HEK293 (cell line): ENCODE data around the gene PADI2.

Experiments used
- CTCF ChIA-PET: fragments of 350-600 bp; formaldehyde crosslinking; extraction: SDS; loops from one replicate; lab custom pipeline; 2021; ENCODE audit warnings: antibody characterized with exemption; lab: Yijun Ruan, JAX
- POLR2A ChIA-PET: fragments of 300-600 bp; formaldehyde crosslinking; extraction: SDS; loops from one replicate; lab custom pipeline; 2020; ENCODE audit warnings: antibody characterized with exemption, inconsistent platforms; lab: Yijun Ruan, JAX
- H3K27ac ChIP-seq: fragments of 200-500 bp; sonication (Bioruptor generic); 2 replicates; pipeline ENCODE4 v1.5.1; 2014; ENCODE audit warnings: low read depth, low read length, control low read depth, inconsistent platforms; ENCODE audit errors: extremely low read depth
- H3K36me3 ChIP-seq, 2 experiments: fragments of 200-500 bp in 1 of 2; sonication (Bioruptor generic) in 1 of 2; 1 replicate in 1 of 2; 2 replicates in 1 of 2; pipeline ENCODE4 v1.5.1; 2014 to 2017; ENCODE audit warnings: inconsistent platforms in 2 of 2, low read length in 2 of 2; ENCODE audit not compliant: control insufficient read depth in 2 of 2, insufficient read depth in 1 of 2
- H3K4me1 ChIP-seq: fragments of 200-500 bp; sonication (Bioruptor generic); 2 replicates; pipeline ENCODE4 v1.5.1; 2014; ENCODE audit warnings: mild to moderate bottlenecking, low read length, inconsistent platforms; ENCODE audit not compliant: control insufficient read depth, insufficient read depth
- H3K4me3 ChIP-seq: 2 replicates; pipeline ENCODE4 v1.5.1; 2011; ENCODE audit warnings: low read depth, mild to moderate bottlenecking, control low read depth, low read length, moderate library complexity
- H3K9me3 ChIP-seq: fragments of 200-500 bp; sonication (Bioruptor generic); 2 replicates; pipeline ENCODE4 v1.5.1; 2014; ENCODE audit warnings: low read depth, low read length, inconsistent platforms; ENCODE audit not compliant: control insufficient read depth, insufficient read depth
- BCL11B ChIP-seq: fragments of 450-650 bp; formaldehyde crosslinking; IDR thresholded peaks from 2 replicates; pipeline ENCODE4 v1.5.1; 2016; ENCODE audit warnings: low read depth, missing biosample characterization, missing genetic modification characterization
- GLIS2 ChIP-seq: fragments of 450-650 bp; formaldehyde crosslinking; IDR thresholded peaks from 2 replicates; pipeline ENCODE4 v1.5.1; 2016; ENCODE audit warnings: missing biosample characterization, missing genetic modification characterization
- OVOL3 ChIP-seq: fragments of 450-650 bp; formaldehyde crosslinking; IDR thresholded peaks from 2 replicates; pipeline ENCODE4 v1.5.1; 2016; ENCODE audit warnings: missing biosample characterization, missing genetic modification characterization
- ZBTB17 ChIP-seq: fragments of 450-650 bp; formaldehyde crosslinking; IDR thresholded peaks from 2 replicates; pipeline ENCODE4 v1.5.1; 2016; ENCODE audit warnings: missing biosample characterization, missing genetic modification characterization
- ZNF112 ChIP-seq: fragments of 450-650 bp; formaldehyde crosslinking; IDR thresholded peaks from 2 replicates; pipeline ENCODE4 v1.5.0; 2017; ENCODE audit warnings: missing biosample characterization, missing genetic modification characterization
- ZNF138 ChIP-seq: fragments of 450-650 bp; formaldehyde crosslinking; IDR thresholded peaks from 2 replicates; pipeline ENCODE4 v1.5.1; 2016; ENCODE audit warnings: missing biosample characterization, missing genetic modification characterization, borderline replicate concordance
- ZNF184 ChIP-seq: fragments of 450-650 bp; IDR thresholded peaks from 2 replicates; pipeline ENCODE4 v1.5.1; 2018; ENCODE audit warnings: missing biosample characterization, mild to moderate bottlenecking, missing genetic modification characterization
- ZNF19 ChIP-seq: fragments of 450-650 bp; formaldehyde crosslinking; IDR thresholded peaks from 2 replicates; pipeline ENCODE4; 2016; ENCODE audit warnings: missing biosample characterization, missing genetic modification characterization, low read depth
- ZNF223 ChIP-seq: fragments of 450-650 bp; formaldehyde crosslinking; IDR thresholded peaks from 2 replicates; pipeline ENCODE4 v1.5.1; 2016; ENCODE audit warnings: missing biosample characterization, missing genetic modification characterization
- ZNF274 ChIP-seq, 2 experiments: fragments of 200-500 bp in 1 of 2; fragments of 450-650 bp in 1 of 2; sonication (Bioruptor generic) in 1 of 2; formaldehyde crosslinking in 1 of 2; IDR thresholded peaks; 2 replicates each; pipeline versions ENCODE4 v1.5.1 to v1.6.1; 2014 to 2016; ENCODE audit warnings: borderline replicate concordance in 1 of 2, inconsistent platforms in 1 of 2, low read length in 1 of 2, missing biosample characterization in 1 of 2, missing genetic modification characterization in 1 of 2
- ZNF37A ChIP-seq: fragments of 450-650 bp; IDR thresholded peaks from 2 replicates; pipeline ENCODE4 v1.5.1; 2018; ENCODE audit warnings: missing biosample characterization, missing genetic modification characterization
- ZNF521 ChIP-seq: fragments of 450-650 bp; formaldehyde crosslinking; IDR thresholded peaks from 2 replicates; pipeline ENCODE4 v1.5.1; 2017; ENCODE audit warnings: missing biosample characterization, mild to moderate bottlenecking, missing genetic modification characterization
- ZNF558 ChIP-seq: fragments of 450-650 bp; formaldehyde crosslinking; IDR thresholded peaks from 2 replicates; pipeline ENCODE4 v1.5.1; 2016; ENCODE audit warnings: missing biosample characterization, missing genetic modification characterization
- ZNF626 ChIP-seq: fragments of 450-650 bp; sonication (Bioruptor Pico); formaldehyde crosslinking; IDR thresholded peaks from 2 replicates; pipeline ENCODE4 v1.5.1; 2018; ENCODE audit warnings: missing biosample characterization, missing genetic modification characterization, inconsistent platforms
- ZNF747 ChIP-seq: fragments of 450-650 bp; formaldehyde crosslinking; IDR thresholded peaks from 2 replicates; pipeline ENCODE4 v1.5.1; 2016; ENCODE audit warnings: missing biosample characterization, missing genetic modification characterization
- ZNF768 ChIP-seq: fragments of 450-650 bp; formaldehyde crosslinking; IDR thresholded peaks from 2 replicates; pipeline ENCODE4 v1.5.1; 2018; ENCODE audit warnings: missing biosample characterization, mild to moderate bottlenecking, missing genetic modification characterization
- ZSCAN16 ChIP-seq: fragments of 450-650 bp; formaldehyde crosslinking; IDR thresholded peaks from 2 replicates; pipeline ENCODE4 v1.5.1; 2016; ENCODE audit warnings: missing biosample characterization, missing genetic modification characterization
- TF ChIP-seq, protein P1 (sequence below): fragments of 450-650 bp; formaldehyde crosslinking; IDR thresholded peaks from 2 replicates; pipeline ENCODE4 v1.5.1; 2016; ENCODE audit warnings: missing biosample characterization, missing genetic modification characterization
- TF ChIP-seq, protein P2 (sequence below): fragments of 450-650 bp; formaldehyde crosslinking; IDR thresholded peaks from 2 replicates; pipeline ENCODE4 v1.5.1; 2017; ENCODE audit warnings: missing biosample characterization, missing genetic modification characterization
- TF ChIP-seq, protein P3 (sequence below): fragments of 450-650 bp; formaldehyde crosslinking; IDR thresholded peaks from 2 replicates; pipeline ENCODE4 v1.5.1; 2016; ENCODE audit warnings: missing biosample characterization, missing genetic modification characterization, borderline replicate concordance
- TF ChIP-seq, protein P4 (sequence below): fragments of 450-650 bp; formaldehyde crosslinking; IDR thresholded peaks from 2 replicates; pipeline ENCODE4 v1.5.1; 2016; ENCODE audit warnings: missing biosample characterization, missing genetic modification characterization

The PADI2 gene

DNA sequence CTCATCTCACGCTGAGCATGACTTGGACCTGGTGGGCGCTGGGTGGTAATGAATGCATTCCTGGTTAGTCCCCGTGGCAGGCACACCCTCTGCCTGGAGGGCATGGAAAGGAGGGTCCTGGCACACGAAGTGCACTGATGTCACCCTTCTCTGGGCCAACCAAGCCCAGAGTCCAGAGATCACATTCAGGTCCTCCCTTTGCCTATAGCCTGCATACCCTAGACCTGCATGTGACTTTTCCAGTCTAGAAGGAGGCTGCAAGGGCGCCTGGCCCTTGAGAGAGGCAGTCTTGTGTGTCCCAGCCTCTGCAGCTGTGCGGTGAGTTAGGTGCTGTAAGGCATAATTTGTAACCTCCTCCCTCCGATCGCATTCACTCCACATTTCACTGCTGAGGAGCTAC lies 22.1 kb downstream of the PADI2 start (continued):
- TF ChIP-seq, protein P1, sequence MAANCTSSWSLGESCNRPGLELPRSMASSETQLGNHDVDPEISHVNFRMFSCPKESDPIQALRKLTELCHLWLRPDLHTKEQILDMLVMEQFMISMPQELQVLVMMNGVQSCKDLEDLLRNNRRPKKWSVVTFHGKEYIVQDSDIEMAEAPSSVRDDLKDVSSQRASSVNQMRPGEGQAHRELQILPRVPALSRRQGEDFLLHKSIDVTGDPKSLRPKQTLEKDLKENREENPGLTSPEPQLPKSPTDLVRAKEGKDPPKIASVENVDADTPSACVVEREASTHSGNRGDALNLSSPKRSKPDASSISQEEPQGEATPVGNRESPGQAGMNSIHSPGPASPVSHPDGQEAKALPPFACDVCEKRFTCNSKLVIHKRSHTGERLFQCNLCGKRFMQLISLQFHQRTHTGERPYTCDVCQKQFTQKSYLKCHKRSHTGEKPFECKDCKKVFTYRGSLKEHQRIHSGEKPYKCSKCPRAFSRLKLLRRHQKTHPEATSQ (tag by site-specific recombination) = no peak
- TF ChIP-seq, all 188 proteins: peak for 1

DNA sequence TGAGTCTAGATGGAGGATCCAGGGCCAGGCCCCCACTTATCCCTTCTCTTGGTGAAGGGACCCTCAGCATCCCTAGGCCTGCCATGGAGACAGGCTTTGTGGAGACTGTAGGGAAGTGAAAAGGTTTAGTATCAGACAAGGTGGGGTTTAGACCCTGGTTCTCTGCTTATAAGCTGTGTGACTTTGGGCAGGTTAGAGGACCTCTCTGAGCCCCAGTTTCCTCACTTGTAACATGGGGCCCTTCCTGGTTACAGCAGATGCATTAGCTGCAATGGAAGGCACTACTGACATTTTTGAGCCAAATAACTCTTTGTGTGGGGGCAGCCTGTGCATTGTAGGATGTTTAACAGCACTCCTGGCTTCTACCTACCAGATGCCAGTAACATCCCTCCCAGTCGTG lies 22.7 kb downstream of the PADI2 start:
- Histone ChIP-seq H3K9me3 (no peaks in the 10 kb centered on the region), H3K27ac (no peak overlapping the region)
- CTCF ChIA-PET = no interaction called here

DNA sequence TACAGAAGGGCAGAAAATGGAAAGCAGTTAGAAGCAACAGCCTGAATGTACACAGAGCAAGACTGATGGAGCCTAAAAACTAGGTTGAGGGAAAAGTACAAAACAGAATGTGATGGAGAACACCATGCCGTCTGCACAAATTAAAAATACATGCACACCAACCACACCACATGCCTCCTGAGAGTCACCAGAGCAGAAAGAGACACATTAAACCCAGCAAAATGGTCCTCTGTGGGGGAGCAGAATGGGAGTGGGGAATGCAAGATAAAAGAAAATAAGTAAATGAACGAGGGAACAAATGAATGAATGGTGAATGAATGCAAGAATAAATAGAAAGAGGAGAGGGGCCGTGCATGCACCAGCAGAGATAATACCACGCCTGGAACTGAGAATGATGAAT lies 24.1 kb downstream of the PADI2 start:
- POLR2A ChIA-PET = no interaction called here
- CTCF ChIA-PET = no interaction called here
- H3K9me3 ChIP-seq = no peaks in the 10 kb centered on the region
- no peak overlapping the region for H3K27ac ChIP-seq
- no peak overlapping the region for H3K4me3 ChIP-seq
- no peaks in the 10 kb centered on the region for H3K36me3 ChIP-seq
- TF ChIP-seq ZNF521 (no peak), ZNF747 (tag by site-specific recombination) (no peak), ZNF768 (tag by site-specific recombination) (no peak), ZNF626 (no peak), ZNF223 (tag by site-specific recombination) (no peak)
- no peaks in the 10 kb centered on the region for H3K4me1 ChIP-seq

More for the DNA sequence above, 22.7 kb downstream of the PADI2 start:
- Histone ChIP-seq H3K4me3 (no peak overlapping the region), H3K36me3 (no peaks in the 10 kb centered on the region), H3K4me1 (no peaks in the 10 kb centered on the region)
- TF ChIP-seq ZNF274 (IDR thresholded peaks at IDR 0.05; ENCODE audit: low read length) = no peak
- TF ChIP-seq ZNF274 (tag by site-specific recombination; IDR thresholded peaks at IDR 0.05; ENCODE audit: borderline replicate concordance) = no peak
- TF ChIP-seq ZNF768 (tag by site-specific recombination) = peak; percentile 76; the same call in 1 of the 2 replicates
- no peak for TF ChIP-seq OVOL3
- POLR2A ChIA-PET = no interaction called here

DNA sequence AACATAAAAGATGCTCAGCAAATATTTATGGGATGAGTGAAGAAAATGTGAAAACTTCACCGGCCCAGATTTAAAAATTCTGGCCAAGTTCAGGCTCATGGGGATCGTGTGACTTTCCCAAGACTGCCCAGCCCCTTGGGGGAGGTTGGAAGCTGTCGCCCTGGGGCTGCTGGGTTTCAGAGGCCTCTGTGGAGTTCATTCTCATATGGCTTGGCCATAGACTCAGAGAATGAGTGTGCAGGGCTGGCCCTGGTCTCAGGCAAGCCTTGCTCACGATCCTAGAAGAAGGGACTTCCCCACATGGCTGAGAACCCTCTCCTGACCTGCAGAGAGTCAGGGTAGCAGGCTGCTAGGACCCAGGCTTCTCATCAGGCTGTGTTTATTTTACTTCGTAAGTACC lies 24.6 kb downstream of the PADI2 start:
- Histone ChIP-seq H3K4me1 (no peaks in the 10 kb centered on the region), H3K9me3 (no peaks in the 10 kb centered on the region), H3K36me3 (no peaks in the 10 kb centered on the region), H3K27ac (no peak overlapping the region), H3K4me3 (no peak overlapping the region)
- CTCF ChIA-PET = no interaction called here
- POLR2A ChIA-PET = no interaction called here
- TF ChIP-seq ZNF184 (tag by site-specific recombination) (no peak), ZNF37A (tag by site-specific recombination) (no peak), ZNF138 (tag by site-specific recombination) (no peak), ZBTB17 (no peak), ZNF19 (no peak), GLIS2 (tag by site-specific recombination) (no peak), BCL11B (tag by site-specific recombination) (no peak), ZSCAN16 (tag by site-specific recombination) (no peak), ZNF558 (tag by site-specific recombination) (no peak), ZNF112 (tag by site-specific recombination) (no peak)
- TF ChIP-seq, protein P2, sequence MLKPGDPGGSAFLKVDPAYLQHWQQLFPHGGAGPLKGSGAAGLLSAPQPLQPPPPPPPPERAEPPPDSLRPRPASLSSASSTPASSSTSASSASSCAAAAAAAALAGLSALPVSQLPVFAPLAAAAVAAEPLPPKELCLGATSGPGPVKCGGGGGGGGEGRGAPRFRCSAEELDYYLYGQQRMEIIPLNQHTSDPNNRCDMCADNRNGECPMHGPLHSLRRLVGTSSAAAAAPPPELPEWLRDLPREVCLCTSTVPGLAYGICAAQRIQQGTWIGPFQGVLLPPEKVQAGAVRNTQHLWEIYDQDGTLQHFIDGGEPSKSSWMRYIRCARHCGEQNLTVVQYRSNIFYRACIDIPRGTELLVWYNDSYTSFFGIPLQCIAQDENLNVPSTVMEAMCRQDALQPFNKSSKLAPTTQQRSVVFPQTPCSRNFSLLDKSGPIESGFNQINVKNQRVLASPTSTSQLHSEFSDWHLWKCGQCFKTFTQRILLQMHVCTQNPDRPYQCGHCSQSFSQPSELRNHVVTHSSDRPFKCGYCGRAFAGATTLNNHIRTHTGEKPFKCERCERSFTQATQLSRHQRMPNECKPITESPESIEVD (tag by site-specific recombination) = no peak
- TF ChIP-seq, protein P3, sequence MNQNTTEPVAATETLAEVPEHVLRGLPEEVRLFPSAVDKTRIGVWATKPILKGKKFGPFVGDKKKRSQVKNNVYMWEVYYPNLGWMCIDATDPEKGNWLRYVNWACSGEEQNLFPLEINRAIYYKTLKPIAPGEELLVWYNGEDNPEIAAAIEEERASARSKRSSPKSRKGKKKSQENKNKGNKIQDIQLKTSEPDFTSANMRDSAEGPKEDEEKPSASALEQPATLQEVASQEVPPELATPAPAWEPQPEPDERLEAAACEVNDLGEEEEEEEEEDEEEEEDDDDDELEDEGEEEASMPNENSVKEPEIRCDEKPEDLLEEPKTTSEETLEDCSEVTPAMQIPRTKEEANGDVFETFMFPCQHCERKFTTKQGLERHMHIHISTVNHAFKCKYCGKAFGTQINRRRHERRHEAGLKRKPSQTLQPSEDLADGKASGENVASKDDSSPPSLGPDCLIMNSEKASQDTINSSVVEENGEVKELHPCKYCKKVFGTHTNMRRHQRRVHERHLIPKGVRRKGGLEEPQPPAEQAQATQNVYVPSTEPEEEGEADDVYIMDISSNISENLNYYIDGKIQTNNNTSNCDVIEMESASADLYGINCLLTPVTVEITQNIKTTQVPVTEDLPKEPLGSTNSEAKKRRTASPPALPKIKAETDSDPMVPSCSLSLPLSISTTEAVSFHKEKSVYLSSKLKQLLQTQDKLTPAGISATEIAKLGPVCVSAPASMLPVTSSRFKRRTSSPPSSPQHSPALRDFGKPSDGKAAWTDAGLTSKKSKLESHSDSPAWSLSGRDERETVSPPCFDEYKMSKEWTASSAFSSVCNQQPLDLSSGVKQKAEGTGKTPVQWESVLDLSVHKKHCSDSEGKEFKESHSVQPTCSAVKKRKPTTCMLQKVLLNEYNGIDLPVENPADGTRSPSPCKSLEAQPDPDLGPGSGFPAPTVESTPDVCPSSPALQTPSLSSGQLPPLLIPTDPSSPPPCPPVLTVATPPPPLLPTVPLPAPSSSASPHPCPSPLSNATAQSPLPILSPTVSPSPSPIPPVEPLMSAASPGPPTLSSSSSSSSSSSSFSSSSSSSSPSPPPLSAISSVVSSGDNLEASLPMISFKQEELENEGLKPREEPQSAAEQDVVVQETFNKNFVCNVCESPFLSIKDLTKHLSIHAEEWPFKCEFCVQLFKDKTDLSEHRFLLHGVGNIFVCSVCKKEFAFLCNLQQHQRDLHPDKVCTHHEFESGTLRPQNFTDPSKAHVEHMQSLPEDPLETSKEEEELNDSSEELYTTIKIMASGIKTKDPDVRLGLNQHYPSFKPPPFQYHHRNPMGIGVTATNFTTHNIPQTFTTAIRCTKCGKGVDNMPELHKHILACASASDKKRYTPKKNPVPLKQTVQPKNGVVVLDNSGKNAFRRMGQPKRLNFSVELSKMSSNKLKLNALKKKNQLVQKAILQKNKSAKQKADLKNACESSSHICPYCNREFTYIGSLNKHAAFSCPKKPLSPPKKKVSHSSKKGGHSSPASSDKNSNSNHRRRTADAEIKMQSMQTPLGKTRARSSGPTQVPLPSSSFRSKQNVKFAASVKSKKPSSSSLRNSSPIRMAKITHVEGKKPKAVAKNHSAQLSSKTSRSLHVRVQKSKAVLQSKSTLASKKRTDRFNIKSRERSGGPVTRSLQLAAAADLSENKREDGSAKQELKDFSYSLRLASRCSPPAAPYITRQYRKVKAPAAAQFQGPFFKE (tag by site-specific recombination) = no peak
- TF ChIP-seq, protein P4, sequence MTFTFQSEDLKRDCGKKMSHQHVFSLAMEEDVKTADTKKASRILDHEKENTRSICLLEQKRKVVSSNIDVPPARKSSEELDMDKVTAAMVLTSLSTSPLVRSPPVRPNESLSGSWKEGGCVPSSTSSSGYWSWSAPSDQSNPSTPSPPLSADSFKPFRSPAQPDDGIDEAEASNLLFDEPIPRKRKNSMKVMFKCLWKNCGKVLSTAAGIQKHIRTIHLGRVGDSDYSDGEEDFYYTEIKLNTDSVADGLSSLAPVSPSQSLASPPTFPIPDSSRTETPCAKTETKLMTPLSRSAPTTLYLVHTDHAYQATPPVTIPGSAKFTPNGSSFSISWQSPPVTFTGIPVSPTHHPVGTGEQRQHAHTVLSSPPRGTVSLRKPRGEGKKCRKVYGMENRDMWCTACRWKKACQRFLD = no peak
